Motor neuron (in vitro differentiated cells): ENCODE results near the gene CFAP54. TPM values are rescaled to one million over a fixed set of nuclear protein-coding genes. Genes with fewer than 3 reads are reported as not detected.

Source experiments
- ATAC-seq, 8 experiments: fragments of 200-7000 bp; cut with Tn5 transposase; replicated peaks in 6 of 8; 2 replicates each; pipeline ENCODE4 v1.8.0; 2021; ENCODE audit warnings: mild to moderate bottlenecking in 8 of 8, moderate library complexity in 8 of 8
- H3K27ac ChIP-seq, 2 donors: fragments of 250-450 bp; sonication (Bioruptor Pico); 2 replicates each; pipeline ENCODE4 v1.9.0; 2021; ENCODE audit warnings: antibody characterized with exemption in 2 of 2, mild to moderate bottlenecking in 2 of 2, moderate library complexity in 1 of 2
- H3K4me1 ChIP-seq, 2 donors: fragments of 250-450 bp; sonication (Bioruptor Pico); replicated peaks in 1 of 2; 2 replicates each; pipeline ENCODE4 v1.6.1; 2021; ENCODE audit warnings: antibody characterized with exemption in 2 of 2, mild to moderate bottlenecking in 2 of 2, moderate library complexity in 1 of 2
- H3K4me3 ChIP-seq, 5 donors: fragments of 250-450 bp; sonication (Bioruptor Pico); 2 replicates each; pipeline ENCODE4 v1.9.0; 2021; ENCODE audit warnings: antibody characterized with exemption in 5 of 5, mild to moderate bottlenecking in 5 of 5, moderate library complexity in 4 of 5
- WGBS, 10 experiments: fragments of 450-650 bp; shearing (Covaris generic); methylation state at CpG; one replicate each; pipeline ENCODE4 v1.0.0; 2022; 5-methylcytosine and 5-hydroxymethylcytosine counted together
- in situ Hi-C, 9 experiments: fragments of 400-800 bp; cut with MboI; loops; one replicate each; pipeline ENCODE4 v1.15.0; 2021; ENCODE audit warnings: low sequenced_read_pairs in 9 of 9, low pct_unique_long_range_greater_than_20kb in 2 of 9; ENCODE audit not compliant: unreplicated experiment in 9 of 9
- total RNA-seq, 8 experiments: library from RNA; unstranded; fragments of 300-600 nt; gene quantifications; 2 replicates each; pipeline versions ENCODE4 v1.2.3 to v1.2.4, GENCODE V29; 2022

The CFAP54 gene
- total RNA-seq, 8 experiments from 2014 or later, result 0.46 to 23.9 (median 1.5) TPM

GRCh38 chr12:96886998-96887677 is 397.8 kb downstream of the CFAP54 start:
- H3K4me3 ChIP-seq, result no peak overlapping the region
- ATAC-seq, result peak in 4 of 8 experiments; percentile 18 to 97 (median 46)
- H3K27ac ChIP-seq, result no peak overlapping the region
- WGBS, 10 experiments, result 60 to 100% (median 82%) methylated on average over 1 to 4 of the region's 4 CpGs; no CpG with 5 or more reads in 2 of the 10 experiments
- no peaks in the 10 kb centered on the region for H3K4me1 ChIP-seq
- in situ Hi-C loops, result no loop called here

GRCh38 chr12:96889273-96889933 is 400.0 kb downstream of the CFAP54 start:
- Histone ChIP-seq H3K4me1 (no peaks in the 10 kb centered on the region), H3K27ac (no peak overlapping the region), H3K4me3 (no peak overlapping the region)
- peak in 3 of 8 experiments; percentile 25 to 70 (median 69) for ATAC-seq
- in situ Hi-C loops, result no loop called here
- WGBS, 10 experiments, result 11 to 80% (median 52%) methylated on average over 1 to 5 of the region's 5 CpGs

- WGBS, 10 experiments, result 65 to 100% (median 95%) methylated on average over 1 to 2 of the region's 2 CpGs
- Histone ChIP-seq H3K4me1 (no peaks in the 10 kb centered on the region), H3K4me3 (no peak overlapping the region), H3K27ac (no peak overlapping the region)
- in situ Hi-C loops, result no loop called here
- ATAC-seq, result no peak
Observed at GRCh38 chr12:96890331-96890730, 401.0 kb downstream of the CFAP54 start.

GRCh38 chr12:96892104-96892503 is 402.7 kb downstream of the CFAP54 start:
- Histone ChIP-seq H3K4me1 (peaks cover 0 to under 1% of the 10 kb centered on the region in 2 donors), H3K27ac (no peak overlapping the region), H3K4me3 (no peak overlapping the region)
- ATAC-seq, result no peak
- WGBS, 10 experiments, result 0 to 100% (median 75%) methylated on average over 1 to 3 of the region's 3 CpGs; no CpG with 5 or more reads in 4 of the 10 experiments
- in situ Hi-C loops, result no loop called here

GRCh38 chr12:96897421-96897820 is 408.0 kb downstream of the CFAP54 start:
- WGBS, 10 experiments, result 29 to 83% (median 41%) methylated on average over 1 to 3 of the region's 3 CpGs; no CpG with 5 or more reads in 2 of the 10 experiments
- Histone ChIP-seq H3K4me3 (no peak overlapping the region), H3K27ac (no peak overlapping the region), H3K4me1 (peaks cover 0 to 4% of the 10 kb centered on the region in 2 donors)
- ATAC-seq, result peak in 2 of 8 experiments; percentile 22 to 33
- in situ Hi-C loops, result no loop called here

- Histone ChIP-seq H3K27ac (no peak overlapping the region), H3K4me3 (no peak overlapping the region), H3K4me1 (peaks cover 0 to 4% of the 10 kb centered on the region in 2 donors)
- in situ Hi-C loops, result no loop called here
- ATAC-seq, result no peak
Observed at GRCh38 chr12:96901175-96901574, 411.8 kb downstream of the CFAP54 start.

- Histone ChIP-seq H3K27ac (no peak overlapping the region), H3K4me1 (peaks cover 3 to 4% of the 10 kb centered on the region in 2 donors), H3K4me3 (no peak overlapping the region)
- 50 to 100% (median 88%) methylated on average over 1 to 4 of the region's 4 CpGs; no CpG with 5 or more reads in 1 of the 10 experiments for WGBS, 10 experiments
- in situ Hi-C loops, result no loop called here
- ATAC-seq, result no peak
Observed at GRCh38 chr12:96902076-96902475, 412.7 kb downstream of the CFAP54 start.

- WGBS, 10 experiments, result 30 to 93% (median 80%) methylated on average over 1 to 9 of the region's 9 CpGs; no CpG with 5 or more reads in 2 of the 10 experiments
- in situ Hi-C loops, result no loop called here
- no peak for ATAC-seq
- Histone ChIP-seq H3K4me3 (peak overlapping the region; percentile 52 to 98 (median 77)), H3K27ac (peak overlapping the region in 1 of 2 donors; percentile 54), H3K4me1 (peaks cover 5 to 8% of the 10 kb centered on the region in 2 donors)
Observed at GRCh38 chr12:96906498-96906848, 417.1 kb downstream of the CFAP54 start.

GRCh38 chr12:96906849-96907670 is 417.7 kb downstream of the CFAP54 start, which contains the start of gene NEDD1:
Gene NEDD1 (plus strand): TSS chr12:96907257. CDS start chr12:96909760, 2,503 bp downstream.
- in situ Hi-C loops, result no loop called here
- Histone ChIP-seq H3K27ac (peak within 1 kb of the TSS in 1 of 2 donors; percentile 54), H3K4me1 (peaks cover 5 to 8% of the 10 kb centered on the region in 2 donors), H3K4me3 (peak within 1 kb of the TSS; percentile 52 to 98 (median 77))
- WGBS, 10 experiments, result 0 to 51% (median 14%) methylated on average over 1 to 6 of the region's 68 CpGs; no CpG with 5 or more reads in 4 of the 10 experiments
- peak; percentile 94 to 97 (median 96) for ATAC-seq

GRCh38 chr12:96907671-96908422 is 418.5 kb downstream of the CFAP54 start:
- Histone ChIP-seq H3K27ac (peak overlapping the region in 1 of 2 donors; percentile 15), H3K4me3 (peak overlapping the region; percentile 52 to 98 (median 77)), H3K4me1 (peaks cover 5 to 14% of the 10 kb centered on the region in 2 donors)
- peak; percentile 24 to 43 (median 34) for ATAC-seq
- in situ Hi-C loops, result no loop called here
- WGBS, 10 experiments, result 0 to 21% (median 8%) methylated on average over 2 to 17 of the region's 23 CpGs; no CpG with 5 or more reads in 1 of the 10 experiments

- H3K4me1 ChIP-seq, result peaks cover 5 to 14% of the 10 kb centered on the region in 2 donors
- no peak overlapping the region for H3K27ac ChIP-seq
- peak overlapping the region in 3 of 5 donors; percentile 52 to 95 (median 77) for H3K4me3 ChIP-seq
- ATAC-seq, result no peak
- WGBS, 10 experiments, result 33 to 100% (median 79%) methylated on average over 1 to 3 of the region's 3 CpGs; no CpG with 5 or more reads in 1 of the 10 experiments
- in situ Hi-C loops, result no loop called here
Observed at GRCh38 chr12:96908423-96908675, 419.0 kb downstream of the CFAP54 start.

- Histone ChIP-seq H3K4me1 (peaks cover 5 to 11% of the 10 kb centered on the region in 2 donors), H3K4me3 (no peak overlapping the region), H3K27ac (no peak overlapping the region)
- 38 to 100% (median 66%) methylated on average over 1 to 2 of the region's 2 CpGs; no CpG with 5 or more reads in 2 of the 10 experiments for WGBS, 10 experiments
- ATAC-seq, result no peak
- in situ Hi-C loops, result no loop called here
Observed at GRCh38 chr12:96912261-96912660, 422.9 kb downstream of the CFAP54 start.
